Hepatocyte (in vitro differentiated cells): Measurements from ENCODE around the gene CTNNAL1. TPM values are rescaled to one million over a fixed set of nuclear protein-coding genes. Genes with fewer than 3 reads are reported as not detected.
"Not testable (repeated sequence)": the region's sequence is repeated elsewhere in the genome, so short reads cannot be mapped to it uniquely, and the experiment has no call there.

ENCODE experiments used
- DNase-seq: peaks from one replicate; pipeline ENCODE4 v3.0.0-alpha.2; 2016; ENCODE audit warnings: low spot score
- H2AFZ ChIP-seq: fragments of 200-600 bp; sonication (generic); 2 replicates; pipeline ENCODE4 v1.6.0; 2016; ENCODE audit warnings: antibody characterized with exemption, mild to moderate bottlenecking
- H3K27ac ChIP-seq: fragments of 200-600 bp; sonication (generic); 2 replicates; pipeline ENCODE4 v1.5.1; 2016; ENCODE audit warnings: mild to moderate bottlenecking
- H3K27me3 ChIP-seq: fragments of 200-600 bp; sonication (generic); 2 replicates; pipeline ENCODE4 v1.6.1; 2016
- H3K36me3 ChIP-seq: fragments of 200-600 bp; sonication (generic); replicated peaks from 2 replicates; pipeline ENCODE4 v1.5.1; 2016; ENCODE audit warnings: low read depth; ENCODE audit not compliant: insufficient read depth
- H3K4me1 ChIP-seq: fragments of 200-600 bp; sonication (generic); 2 replicates; pipeline ENCODE4 v1.5.1; 2016; ENCODE audit warnings: mild to moderate bottlenecking, moderate library complexity; ENCODE audit not compliant: insufficient read depth
- H3K4me2 ChIP-seq: fragments of 200-600 bp; sonication (generic); 2 replicates; pipeline ENCODE4 v1.6.0; 2016
- H3K4me3 ChIP-seq: fragments of 200-600 bp; sonication (generic); 2 replicates; pipeline ENCODE4 v1.5.1; 2016; ENCODE audit warnings: mild to moderate bottlenecking
- H3K79me2 ChIP-seq: fragments of 200-600 bp; sonication (generic); 2 replicates; pipeline ENCODE4 v1.6.0; 2017; ENCODE audit warnings: mild to moderate bottlenecking
- H3K9me2 ChIP-seq: fragments of 200-600 bp; sonication (generic); replicated peaks from 2 replicates; pipeline ENCODE4 v1.6.0; 2017; ENCODE audit warnings: mild to moderate bottlenecking; ENCODE audit not compliant: insufficient read depth
- H3K9me3 ChIP-seq: fragments of 200-600 bp; sonication (generic); 2 replicates; pipeline ENCODE4 v1.5.1; 2016; ENCODE audit warnings: low read depth, mild to moderate bottlenecking
- H4K20me1 ChIP-seq: fragments of 200-600 bp; sonication (generic); 2 replicates; pipeline ENCODE4 v1.6.0; 2016; ENCODE audit warnings: mild to moderate bottlenecking; ENCODE audit not compliant: insufficient read depth, poor library complexity, severe bottlenecking
- EZH2 ChIP-seq: fragments of 200-600 bp; sonication (generic); IDR thresholded peaks from 2 replicates; pipeline ENCODE4 v1.6.1; 2016; ENCODE audit warnings: antibody characterized with exemption, mild to moderate bottlenecking, borderline replicate concordance
- EZH2phosphoT487 ChIP-seq: fragments of 200-600 bp; sonication (generic); IDR thresholded peaks from one replicate; pipeline ENCODE4 v1.6.1; 2018; ENCODE audit warnings: antibody characterized with exemption, mild to moderate bottlenecking, low read depth, moderate library complexity; ENCODE audit not compliant: unreplicated experiment, severe bottlenecking
- WGBS: methylation state at CpG from one replicate; pipeline ENCODE4 v1.1.6; 2016; ENCODE audit warnings: low lambda C conversion rate; ENCODE audit errors: missing lambda C conversion rate; 5-methylcytosine and 5-hydroxymethylcytosine counted together
- polyA plus RNA-seq: library from polyadenylated mRNA; unstranded; fragments of >200 nt; fragmentation: Nextera tagmentation; extraction: Ambion mirVana; gene quantifications from 2 replicates; pipeline ENCODE4 v1.2.1, GENCODE V29; 2016
- total RNA-seq: library from RNA; depleted of rRNA; stranded (reverse); fragments of >200 nt; gene quantifications from 2 replicates; pipeline ENCODE4 v1.2.3, GENCODE V29; 2014
- TF ChIP-seq, protein P1 (sequence below): fragments of 200-600 bp; sonication (generic); IDR thresholded peaks from 2 replicates; pipeline ENCODE4 v1.5.1; 2016; ENCODE audit warnings: antibody characterized with exemption, mild to moderate bottlenecking; ENCODE audit not compliant: poor library complexity

CTNNAL1 gene
- total and polyA plus RNA-seq, 2 experiments from 2014 or later = 54.5 to 57.4 TPM

DNA sequence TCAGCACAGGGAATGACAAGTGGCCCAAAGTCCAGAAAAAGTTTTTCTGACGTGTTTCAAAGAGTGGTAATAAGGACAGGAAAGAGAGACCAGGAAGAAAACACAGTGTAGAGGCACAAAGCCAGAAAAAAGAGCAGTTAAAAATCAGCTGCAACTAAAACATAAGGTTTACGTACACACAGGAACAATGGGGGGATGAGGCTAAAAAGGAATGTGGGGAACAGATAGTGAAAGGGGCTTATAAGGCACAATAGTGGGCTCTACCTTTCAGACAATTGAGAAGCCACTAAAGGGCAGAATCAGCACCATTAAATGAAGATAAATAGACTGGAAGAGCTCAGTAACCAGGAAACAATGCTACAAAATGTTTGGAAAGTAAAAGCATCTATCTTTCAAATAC is 84.9 kb downstream of the CTNNAL1 start:
- WGBS = 96% methylated on average over 2 of the region's 2 CpGs

DNA sequence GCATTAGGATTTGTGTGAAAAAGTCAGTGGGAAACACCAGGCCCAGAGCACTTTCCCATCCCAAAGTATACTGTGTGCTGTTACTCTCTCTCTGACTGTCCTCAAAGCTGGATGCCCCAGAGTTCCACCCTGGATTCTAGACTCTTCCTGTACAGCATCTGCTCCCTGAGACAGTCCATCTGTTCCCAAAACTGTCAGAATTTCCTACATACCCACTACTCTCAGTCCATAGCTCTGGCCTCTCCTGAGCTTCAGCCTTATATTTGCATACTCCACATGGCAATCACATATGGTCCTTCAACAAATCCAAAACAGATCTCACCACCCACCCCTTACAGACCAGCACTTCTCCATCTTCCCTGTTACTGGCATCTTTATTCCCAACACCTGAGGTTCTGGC is 88.8 kb downstream of the CTNNAL1 start:
- Histone ChIP-seq H2AFZ (no peak overlapping the region), H4K20me1 (no peaks in the 10 kb centered on the region), H3K9me2 (no peaks in the 10 kb centered on the region), H3K4me1 (no peaks in the 10 kb centered on the region), H3K9me3 (no peaks in the 10 kb centered on the region), H3K4me3 (no peak overlapping the region), H3K27ac (no peak overlapping the region), H3K36me3 (no peaks in the 10 kb centered on the region), H3K27me3 (no peaks in the 10 kb centered on the region), H3K79me2 (peaks cover 10% of the 10 kb centered on the region), H3K4me2 (no peak overlapping the region)
- no peak for DNase-seq
- TF ChIP-seq EZH2phosphoT487 = no peak
- TF ChIP-seq EZH2 = no peak
- TF ChIP-seq, protein P1, sequence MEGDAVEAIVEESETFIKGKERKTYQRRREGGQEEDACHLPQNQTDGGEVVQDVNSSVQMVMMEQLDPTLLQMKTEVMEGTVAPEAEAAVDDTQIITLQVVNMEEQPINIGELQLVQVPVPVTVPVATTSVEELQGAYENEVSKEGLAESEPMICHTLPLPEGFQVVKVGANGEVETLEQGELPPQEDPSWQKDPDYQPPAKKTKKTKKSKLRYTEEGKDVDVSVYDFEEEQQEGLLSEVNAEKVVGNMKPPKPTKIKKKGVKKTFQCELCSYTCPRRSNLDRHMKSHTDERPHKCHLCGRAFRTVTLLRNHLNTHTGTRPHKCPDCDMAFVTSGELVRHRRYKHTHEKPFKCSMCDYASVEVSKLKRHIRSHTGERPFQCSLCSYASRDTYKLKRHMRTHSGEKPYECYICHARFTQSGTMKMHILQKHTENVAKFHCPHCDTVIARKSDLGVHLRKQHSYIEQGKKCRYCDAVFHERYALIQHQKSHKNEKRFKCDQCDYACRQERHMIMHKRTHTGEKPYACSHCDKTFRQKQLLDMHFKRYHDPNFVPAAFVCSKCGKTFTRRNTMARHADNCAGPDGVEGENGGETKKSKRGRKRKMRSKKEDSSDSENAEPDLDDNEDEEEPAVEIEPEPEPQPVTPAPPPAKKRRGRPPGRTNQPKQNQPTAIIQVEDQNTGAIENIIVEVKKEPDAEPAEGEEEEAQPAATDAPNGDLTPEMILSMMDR = no peak

More for the DNA sequence above, 84.9 kb downstream of the CTNNAL1 start:
- H3K9me3 ChIP-seq = no peaks in the 10 kb centered on the region
- H3K4me1 ChIP-seq = peaks cover 10% of the 10 kb centered on the region
- TF ChIP-seq EZH2phosphoT487 (no peak), EZH2 (no peak)
- TF ChIP-seq, protein P1 = no peak
- no peaks in the 10 kb centered on the region for H4K20me1 ChIP-seq
- H3K4me3 ChIP-seq = no peak overlapping the region
- no peaks in the 10 kb centered on the region for H3K27me3 ChIP-seq
- DNase-seq = no peak
- H2AFZ ChIP-seq = no peak overlapping the region
- H3K4me2 ChIP-seq = no peak overlapping the region
- H3K9me2 ChIP-seq = no peaks in the 10 kb centered on the region
- H3K36me3 ChIP-seq = no peaks in the 10 kb centered on the region
- no peak overlapping the region for H3K27ac ChIP-seq
- H3K79me2 ChIP-seq = peaks cover 48% of the 10 kb centered on the region

DNA sequence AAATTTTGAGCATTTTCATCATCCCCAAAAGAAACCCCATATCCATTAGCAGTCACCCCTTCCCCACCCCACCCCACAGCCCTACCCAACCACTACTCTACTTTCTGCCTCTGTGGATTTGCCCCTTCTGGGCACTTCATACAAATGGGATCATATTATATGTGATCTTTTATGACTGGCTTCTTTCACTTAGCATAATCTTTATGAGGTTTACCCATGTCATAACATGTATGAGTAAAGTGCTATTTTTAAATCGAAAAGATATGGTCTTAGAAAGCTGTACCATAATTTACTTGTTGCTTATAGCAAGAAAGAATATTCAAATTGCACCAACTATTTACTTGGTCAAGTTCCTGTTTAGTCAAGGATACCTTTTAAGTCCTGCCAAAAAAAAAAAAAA is 92.1 kb downstream of the CTNNAL1 start:
- Histone ChIP-seq H3K36me3 (no peaks in the 10 kb centered on the region), H3K9me3 (no peaks in the 10 kb centered on the region), H2AFZ (no peak overlapping the region), H3K79me2 (no peaks in the 10 kb centered on the region), H3K27me3 (no peaks in the 10 kb centered on the region), H3K4me2 (no peak overlapping the region), H3K9me2 (no peaks in the 10 kb centered on the region), H3K4me3 (no peak overlapping the region), H4K20me1 (no peaks in the 10 kb centered on the region), H3K4me1 (no peaks in the 10 kb centered on the region), H3K27ac (no peak overlapping the region)
- no peak for TF ChIP-seq EZH2
- WGBS = 82% methylated on average over 1 of the region's 1 CpG
- DNase-seq = no peak

DNA sequence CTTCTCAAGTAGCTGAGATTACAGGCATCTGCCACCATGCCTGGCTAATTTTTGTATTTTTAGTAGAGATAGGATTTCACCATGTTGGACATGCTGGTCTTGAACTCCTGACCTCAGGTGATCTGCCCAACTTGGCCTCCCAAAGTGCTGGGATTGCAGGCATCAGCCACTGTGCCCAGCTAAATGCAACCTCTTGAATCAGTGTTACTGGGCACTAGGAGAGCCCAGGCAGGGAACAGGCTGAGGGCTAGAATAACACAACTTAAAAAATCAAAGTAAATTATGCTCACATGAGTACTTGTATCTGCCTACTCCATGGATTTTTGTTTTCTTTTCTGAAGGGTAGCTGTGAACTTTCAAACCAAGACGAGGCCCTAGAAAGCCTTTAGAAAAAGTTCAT is 92.9 kb downstream of the CTNNAL1 start:
- not testable (repeated sequence) for DNase-seq, H3K4me3 ChIP-seq, H3K9me2 ChIP-seq, H2AFZ ChIP-seq, H3K4me2 ChIP-seq, H3K27me3 ChIP-seq, H3K79me2 ChIP-seq, H3K27ac ChIP-seq, H3K9me3 ChIP-seq, H3K36me3 ChIP-seq, H3K4me1 ChIP-seq, H4K20me1 ChIP-seq
- 94% methylated on average over 1 of the region's 1 CpG for whole genome bisulfite sequencing

DNA sequence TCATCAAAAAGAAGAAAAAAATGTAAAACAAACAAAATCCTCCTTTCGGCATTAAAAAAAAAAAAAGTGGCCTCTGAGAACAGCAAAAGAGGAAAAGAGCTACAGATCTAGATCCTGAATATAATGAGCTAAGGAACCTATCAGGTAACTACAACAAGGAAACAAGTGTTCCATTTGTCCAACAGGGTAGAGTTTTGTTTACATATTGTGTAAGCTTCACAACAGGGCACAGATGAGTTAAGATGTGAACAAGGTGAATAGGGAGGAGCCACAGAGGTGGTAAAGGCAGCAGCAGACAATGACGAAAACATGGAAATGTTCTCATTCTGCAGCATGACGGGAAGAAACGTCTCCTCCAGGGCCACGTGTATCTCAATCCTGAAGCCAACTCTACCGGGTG is 93.8 kb downstream of the CTNNAL1 start:
- Histone ChIP-seq H3K27ac (no peak overlapping the region), H4K20me1 (no peaks in the 10 kb centered on the region), H3K4me3 (no peak overlapping the region), H2AFZ (no peak overlapping the region), H3K27me3 (no peaks in the 10 kb centered on the region), H3K79me2 (no peaks in the 10 kb centered on the region), H3K36me3 (no peaks in the 10 kb centered on the region), H3K9me2 (no peaks in the 10 kb centered on the region), H3K4me2 (no peak overlapping the region), H3K4me1 (no peaks in the 10 kb centered on the region), H3K9me3 (no peaks in the 10 kb centered on the region)
- TF ChIP-seq, protein P1 = no peak
- TF ChIP-seq EZH2phosphoT487 = no peak
- no peak for TF ChIP-seq EZH2
- peak; percentile 15 for DNase-seq
- 85% methylated on average over 6 of the region's 6 CpGs for WGBS
